Suprapubic skin (tissue), 4 donors: Measurements from ENCODE around the gene PRDX5. TPM values are rescaled to one million over a fixed set of nuclear protein-coding genes. Genes with fewer than 3 reads are reported as not detected.

ENCODE experiments used
- DNase-seq, 2 donors: peaks; one replicate each; pipeline ENCODE4 v3.0.0-alpha.2; 2019; ENCODE audit warnings: low spot score in 2 of 2
- H3K27ac ChIP-seq: fragments of 200-600 bp; sonication (generic); one replicate; pipeline ENCODE4 v1.5.1; 2019
- H3K27me3 ChIP-seq: fragments of 200-600 bp; sonication (generic); one replicate; pipeline ENCODE4 v1.5.1; 2019
- H3K36me3 ChIP-seq: fragments of 200-600 bp; sonication (generic); one replicate; pipeline ENCODE4 v1.5.1; 2019
- H3K4me1 ChIP-seq: fragments of 200-600 bp; sonication (generic); one replicate; pipeline ENCODE4 v1.5.1; 2019
- H3K4me3 ChIP-seq: fragments of 200-600 bp; sonication (generic); one replicate; pipeline ENCODE4 v1.5.1; 2019; ENCODE audit warnings: mild to moderate bottlenecking
- H3K9me3 ChIP-seq: fragments of 200-600 bp; sonication (generic); one replicate; pipeline ENCODE4 v1.5.1; 2019
- CTCF ChIP-seq, 2 donors: fragments of 200-600 bp in 1 of 2; fragments of 450-650 bp in 1 of 2; sonication (generic) in 1 of 2; IDR thresholded peaks; one replicate each; pipeline ENCODE4 v1.5.1; 2016 to 2019; ENCODE audit warnings: antibody characterized with exemption in 2 of 2, mild to moderate bottlenecking in 1 of 2, moderate library complexity in 1 of 2
- EP300 ChIP-seq: sonication (generic); formaldehyde crosslinking; IDR thresholded peaks from one replicate; pipeline ENCODE4 v1.6.1; 2017; ENCODE audit warnings: antibody characterized with exemption
- POLR2A ChIP-seq, 2 donors: fragments of 450-650 bp; IDR thresholded peaks; one replicate each; pipeline ENCODE4 v1.6.1; 2017; ENCODE audit warnings: antibody characterized with exemption in 2 of 2, mild to moderate bottlenecking in 2 of 2, moderate library complexity in 2 of 2
- POLR2AphosphoS5 ChIP-seq, 3 donors: sonication (generic); formaldehyde crosslinking; IDR thresholded peaks; one replicate each; pipeline ENCODE4 v1.6.1; 2017; ENCODE audit warnings: antibody characterized with exemption in 3 of 3
- WGBS: methylation state at CpG from one replicate; pipeline ENCODE4 v1.1.5; 2018; 5-methylcytosine and 5-hydroxymethylcytosine counted together
- total RNA-seq, 4 donors: library from RNA; depleted of rRNA; stranded (reverse); fragments of >200 nt; gene quantifications; one replicate each; pipeline ENCODE4 v1.1.0, GENCODE V29; 2016

The PRDX5 gene
- total RNA-seq, 4 donors from 2014 or later: 130 to 227 (median 187) TPM

DNA sequence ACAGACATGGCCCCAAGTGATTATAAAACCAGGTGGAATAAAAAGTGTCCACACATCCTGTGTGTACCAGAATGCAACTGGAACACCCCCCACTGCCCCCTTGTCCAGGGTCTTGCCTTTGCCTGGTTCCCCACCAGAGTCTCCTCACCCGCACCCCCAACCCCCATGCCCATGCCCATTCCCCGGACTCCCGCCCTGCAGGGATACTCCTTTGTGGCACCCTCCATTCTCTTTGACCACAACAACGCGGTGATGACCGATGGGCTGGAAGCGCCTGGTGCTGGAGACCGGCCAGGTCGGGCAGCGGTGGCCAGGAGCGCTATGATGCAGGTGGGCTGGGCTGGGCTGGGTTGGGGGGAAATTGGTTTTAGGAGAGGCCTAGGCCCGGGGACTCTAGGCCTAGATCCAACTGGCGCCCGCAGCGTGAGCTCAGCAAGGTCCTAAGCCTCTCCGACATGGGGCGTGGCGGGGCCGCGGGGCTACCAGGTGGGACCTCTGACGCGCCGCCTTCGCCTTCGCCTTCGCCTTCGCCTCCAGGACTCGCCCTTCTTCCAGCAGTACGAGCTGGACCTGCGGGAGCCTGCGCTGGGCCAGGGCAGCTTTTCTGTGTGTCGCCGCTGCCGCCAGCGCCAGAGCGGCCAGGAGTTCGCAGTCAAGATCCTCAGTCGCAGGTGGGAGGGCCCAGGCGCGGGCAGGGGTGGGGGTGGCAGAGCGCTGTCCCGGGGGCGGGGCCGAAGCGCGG, 50.2 kb downstream of the PRDX5 start:
- no peak overlapping the region for H3K4me3 ChIP-seq
- H3K4me1 ChIP-seq: no peaks in the 10 kb centered on the region
- peaks cover 82% of the 10 kb centered on the region for H3K36me3 ChIP-seq
- no peaks in the 10 kb centered on the region for H3K27me3 ChIP-seq
- 90% methylated on average over 43 of the region's 46 CpGs for WGBS
- DNase-seq: no peak
- no peak overlapping the region for H3K27ac ChIP-seq
- no peak for TF ChIP-seq POLR2AphosphoS5 (IDR thresholded peaks at IDR 0.05)
- no peak for TF ChIP-seq POLR2A (IDR thresholded peaks at IDR 0.05)
- no peak for TF ChIP-seq EP300
- TF ChIP-seq CTCF (IDR thresholded peaks at IDR 0.05): no peak
- no peaks in the 10 kb centered on the region for H3K9me3 ChIP-seq

DNA sequence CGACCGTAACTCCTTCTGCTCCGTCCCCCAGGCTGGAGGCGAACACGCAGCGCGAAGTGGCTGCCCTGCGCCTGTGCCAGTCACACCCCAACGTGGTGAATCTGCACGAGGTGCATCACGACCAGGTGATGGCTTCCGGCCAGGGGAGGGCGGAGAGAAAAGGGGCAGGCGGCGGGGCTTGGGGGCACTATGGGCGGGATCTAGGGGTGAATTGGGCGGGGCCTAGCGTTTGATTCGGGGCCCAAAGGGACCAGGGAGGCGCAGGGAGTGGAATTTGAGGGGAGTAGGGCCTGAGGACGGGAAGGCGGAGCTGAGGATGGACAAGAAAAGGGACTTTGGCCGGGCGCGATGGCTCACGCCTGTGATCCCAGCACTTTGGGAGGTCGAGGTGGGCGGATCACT, 50.8 kb downstream of the PRDX5 start:
- Histone ChIP-seq H3K27ac (no peak overlapping the region), H3K36me3 (peaks cover 77% of the 10 kb centered on the region), H3K4me3 (no peak overlapping the region), H3K27me3 (no peaks in the 10 kb centered on the region), H3K9me3 (no peaks in the 10 kb centered on the region), H3K4me1 (no peaks in the 10 kb centered on the region)
- no peak for DNase-seq
- WGBS: 93% methylated on average over 28 of the region's 28 CpGs
- TF ChIP-seq EP300 (no peak), CTCF (IDR thresholded peaks at IDR 0.05) (no peak), POLR2AphosphoS5 (IDR thresholded peaks at IDR 0.05) (no peak), POLR2A (IDR thresholded peaks at IDR 0.05) (no peak)

- no peak overlapping the region for H3K4me3 ChIP-seq
- WGBS: 85% methylated on average over 62 of the region's 82 CpGs
- H3K36me3 ChIP-seq: peaks cover 69% of the 10 kb centered on the region
- no peaks in the 10 kb centered on the region for H3K27me3 ChIP-seq
- H3K27ac ChIP-seq: no peak overlapping the region
- no peak for DNase-seq
- H3K4me1 ChIP-seq: no peaks in the 10 kb centered on the region
- TF ChIP-seq POLR2A (IDR thresholded peaks at IDR 0.05): no peak
- TF ChIP-seq EP300: no peak
- no peak for TF ChIP-seq CTCF (IDR thresholded peaks at IDR 0.05)
- TF ChIP-seq POLR2AphosphoS5 (IDR thresholded peaks at IDR 0.05): no peak
- no peaks in the 10 kb centered on the region for H3K9me3 ChIP-seq
Measured at GRCh38 chr11:64369440-64370421, 51.8 kb downstream of the PRDX5 start.

DNA sequence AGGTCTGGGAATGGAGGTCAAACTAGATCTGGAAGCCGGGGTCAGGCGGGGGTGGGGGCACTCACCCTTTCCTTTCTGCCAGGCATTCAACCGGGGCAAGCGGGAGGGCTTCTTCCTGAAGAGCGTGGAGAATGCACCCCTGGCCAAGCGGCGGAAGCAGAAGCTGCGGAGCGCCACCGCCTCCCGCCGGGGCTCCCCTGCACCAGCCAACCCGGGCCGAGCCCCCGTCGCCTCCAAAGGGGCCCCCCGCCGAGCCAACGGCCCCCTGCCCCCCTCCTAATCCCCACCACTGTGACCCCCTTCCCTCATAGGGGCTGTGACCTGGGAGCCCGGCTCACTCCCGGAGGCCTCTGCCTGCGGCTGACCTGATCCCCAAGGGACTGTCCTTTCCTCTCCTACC, 53.3 kb downstream of the PRDX5 start:
- no peak for TF ChIP-seq EP300
- no peak for TF ChIP-seq CTCF (IDR thresholded peaks at IDR 0.05)
- no peak for TF ChIP-seq POLR2AphosphoS5 (IDR thresholded peaks at IDR 0.05)
- TF ChIP-seq POLR2A (IDR thresholded peaks at IDR 0.05): no peak
- peaks cover 56% of the 10 kb centered on the region for H3K36me3 ChIP-seq
- no peaks in the 10 kb centered on the region for H3K9me3 ChIP-seq
- 84% methylated on average over 19 of the region's 22 CpGs for WGBS
- DNase-seq: no peak
- H3K27ac ChIP-seq: no peak overlapping the region
- no peak overlapping the region for H3K4me3 ChIP-seq
- H3K4me1 ChIP-seq: no peaks in the 10 kb centered on the region
- no peaks in the 10 kb centered on the region for H3K27me3 ChIP-seq

Other genes with a start within 250 kb of the PRDX5 start
- gene MACROD1, start 152.0 kb upstream of the PRDX5 start, total RNA-seq: 10 to 100 TPM; 29.2 to 64.6 (median 46.2) TPM
- 10 to 100 TPM; 47.1 to 93.9 (median 87.4) TPM for gene STIP1, start 131.9 kb upstream of the PRDX5 start, total RNA-seq
- gene FERMT3, start 111.4 kb upstream of the PRDX5 start, total RNA-seq: 10 to 100 TPM in 2 of 4 donors, 1 to 10 TPM in 2; 4.7 to 22.2 (median 8.2) TPM
- 10 to 100 TPM; 48.4 to 62.2 (median 52.8) TPM for gene TRPT1, start 91.9 kb upstream of the PRDX5 start, total RNA-seq
- gene NUDT22, start 91.8 kb upstream of the PRDX5 start, total RNA-seq: 10 to 100 TPM; 44.5 to 66.1 (median 54.4) TPM
- gene DNAJC4, start 87.6 kb upstream of the PRDX5 start, total RNA-seq: 10 to 100 TPM; 26.9 to 55.1 (median 37.3) TPM
- gene VEGFB, start 83.5 kb upstream of the PRDX5 start, total RNA-seq: 10 to 100 TPM; 56.1 to 75.0 (median 65.5) TPM
- gene FKBP2, start 77.0 kb upstream of the PRDX5 start, total RNA-seq: 10 to 100 TPM; 43.9 to 64.7 (median 53.4) TPM
- gene PPP1R14B, start 71.2 kb upstream of the PRDX5 start, total RNA-seq: 100 to 1,000 TPM; 127 to 220 (median 158) TPM
- gene PLCB3, start 66.6 kb upstream of the PRDX5 start, total RNA-seq: 10 to 100 TPM; 33.3 to 46.9 (median 36.3) TPM
- gene BAD, start 33.5 kb upstream of the PRDX5 start, total RNA-seq: 10 to 100 TPM; 57.1 to 71.9 (median 64.4) TPM
- gene GPR137, start 32.3 kb upstream of the PRDX5 start, total RNA-seq: 10 to 100 TPM; 17.8 to 30.0 (median 19.7) TPM
- gene KCNK4, start 26.8 kb upstream of the PRDX5 start, total RNA-seq: not detected
- gene CATSPERZ, start 17.8 kb upstream of the PRDX5 start, total RNA-seq: not detected
- 10 to 100 TPM; 65.0 to 93.6 (median 74.3) TPM for gene ESRRA, start 12.6 kb upstream of the PRDX5 start, total RNA-seq
- 100 to 1,000 TPM; 170 to 332 (median 255) TPM for gene TRMT112, start 562 bp upstream of the PRDX5 start, total RNA-seq
- 1 to 10 TPM; 3.3 to 8.3 (median 5.4) TPM for gene CCDC88B, start 22.1 kb downstream of the PRDX5 start, total RNA-seq
- 10 to 100 TPM; 29.4 to 46.0 (median 39.6) TPM for gene RPS6KA4, start 41.0 kb downstream of the PRDX5 start, total RNA-seq
- not detected for gene SLC22A11, start 237.8 kb downstream of the PRDX5 start, total RNA-seq